SH-SY5Y (cell line): ENCODE results near the gene LPIN2.

Experiments
- GATA2 ChIP-seq: IDR thresholded peaks from 2 replicates; pipeline ENCODE4 v1.6.1; 2011; ENCODE audit warnings: mild to moderate bottlenecking, low read depth, low read length
- GATA3 ChIP-seq: IDR thresholded peaks from 2 replicates; pipeline ENCODE4 v1.6.1; 2011; ENCODE audit warnings: low read depth, mild to moderate bottlenecking, low read length, moderate library complexity

DNA sequence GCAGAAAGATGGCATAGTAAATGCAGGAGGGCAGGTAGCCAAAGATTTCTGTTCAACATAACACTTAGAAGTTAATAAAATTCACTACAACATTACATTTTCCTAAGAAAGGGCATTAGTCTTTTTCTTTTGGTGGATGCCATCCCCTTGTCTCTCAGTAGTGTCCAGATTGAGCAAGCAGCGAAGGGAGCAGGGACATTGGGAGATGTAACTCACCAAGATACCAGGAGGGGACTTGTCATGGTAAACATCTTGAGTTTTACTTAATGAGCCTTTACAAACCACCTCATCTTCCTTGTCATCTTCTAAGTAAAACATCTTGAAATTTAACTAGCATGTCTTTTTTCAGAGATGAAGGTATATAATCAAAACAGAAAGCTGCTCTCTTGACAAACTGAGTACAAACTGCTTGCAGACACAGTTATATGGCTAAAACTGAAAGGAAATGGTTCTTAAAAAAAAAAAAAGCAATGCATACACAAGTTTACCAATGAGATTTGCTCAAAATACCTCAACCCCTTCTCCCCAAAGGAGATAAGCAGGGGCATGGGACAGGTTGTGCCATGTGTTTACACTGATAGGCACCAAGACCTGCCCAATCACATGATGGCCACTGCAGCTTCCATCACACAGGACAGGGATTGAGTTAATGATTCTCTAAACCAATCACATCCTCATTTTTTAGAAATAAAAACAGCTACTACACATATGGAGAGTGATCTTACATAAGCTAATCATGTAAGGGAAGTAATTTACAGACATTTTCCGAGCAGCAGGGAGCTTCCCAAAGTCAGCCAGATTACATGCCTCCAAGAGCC is 30.3 kb downstream of the LPIN2 start:
- TF ChIP-seq GATA3: no peak
- TF ChIP-seq GATA2: no peak
